Ramos (cell line): ENCODE measurements around the gene DENND6B.
"Not testable (repeated sequence)": the region's sequence is repeated elsewhere in the genome, so short reads cannot be mapped to it uniquely, and the experiment has no call there.

Experiments used
- in situ Hi-C: fragments of 300-500 bp; cut with MboI; formaldehyde crosslinking; loops from one replicate; pipeline ENCODE4 v1.14.3; 2022; ENCODE audit warnings: low sequenced_read_pairs; ENCODE audit not compliant: unreplicated experiment

The DENND6B gene

GRCh38 chr22:50326956-50327710 lies at the start of gene DENND6B:
Gene DENND6B (minus strand): TSS chr22:50327012. CDS start chr22:50326988, 24 bp downstream.
- in situ Hi-C loops = loop anchor here (5.0 kb wide), 1 partner anchor 50 kb away; no protein-coding TSS in a partner anchor

GRCh38 chr22:50376085-50376651 lies 49.4 kb upstream of the DENND6B start:
- in situ Hi-C loops = no loop called here

- in situ Hi-C loops = no loop called here
These were observed 44.4 kb upstream of the DENND6B start for GRCh38 chr22:50371101-50371648.

GRCh38 chr22:50367778-50368500 lies 41.1 kb upstream of the DENND6B start:
- in situ Hi-C loops = no loop called here

GRCh38 chr22:50363803-50364194 lies 37.0 kb upstream of the DENND6B start:
- in situ Hi-C loops = not testable (repeated sequence)

- in situ Hi-C loops = no loop called here
These were observed 36.5 kb upstream of the DENND6B start for GRCh38 chr22:50363166-50363802.

- in situ Hi-C loops = no loop called here
These were observed 34.9 kb upstream of the DENND6B start for GRCh38 chr22:50361688-50362087.

GRCh38 chr22:50361222-50361621 lies 34.4 kb upstream of the DENND6B start:
- in situ Hi-C loops = no loop called here

- in situ Hi-C loops = no loop called here
These were observed 33.8 kb upstream of the DENND6B start for GRCh38 chr22:50360578-50360977.

GRCh38 chr22:50357756-50358155 lies 30.9 kb upstream of the DENND6B start:
- in situ Hi-C loops = no loop called here

- in situ Hi-C loops = no loop called here
These were observed 30.4 kb upstream of the DENND6B start for GRCh38 chr22:50357222-50357621.

GRCh38 chr22:50356186-50356585 lies 29.4 kb upstream of the DENND6B start:
- in situ Hi-C loops = no loop called here

GRCh38 chr22:50348058-50348457 lies 21.2 kb upstream of the DENND6B start:
- in situ Hi-C loops = no loop called here

- in situ Hi-C loops = no loop called here
These were observed 20.3 kb upstream of the DENND6B start for GRCh38 chr22:50347157-50347556.

GRCh38 chr22:50346470-50346869 lies 19.7 kb upstream of the DENND6B start:
- in situ Hi-C loops = no loop called here

- in situ Hi-C loops = no loop called here
These were observed 16.7 kb upstream of the DENND6B start for GRCh38 chr22:50343541-50343935.

GRCh38 chr22:50342651-50343540 lies 16.1 kb upstream of the DENND6B start, which contains the start of gene PPP6R2:
Gene PPP6R2 (plus strand): TSS chr22:50343327. CDS start chr22:50393909, 50,582 bp downstream.
- in situ Hi-C loops = no loop called here

GRCh38 chr22:50341977-50342650 lies 15.3 kb upstream of the DENND6B start:
- in situ Hi-C loops = no loop called here
